ENCODE data around the gene SCRT2.
"Not testable (repeated sequence)": the region's sequence is repeated elsewhere in the genome, so short reads cannot be mapped to it uniquely, and the experiment has no call there.

The SCRT2 gene

GRCh38 chr20:699811-700338 is 24.3 kb upstream of the SCRT2 start:
- no peak for DNase-seq

GRCh38 chr20:699342-699741 is 23.7 kb upstream of the SCRT2 start:
- DNase-seq = no peak

- DNase-seq = no peak
These were observed 22.7 kb upstream of the SCRT2 start for GRCh38 chr20:698276-698675.

GRCh38 chr20:697826-698225 is 22.2 kb upstream of the SCRT2 start:
- no peak for DNase-seq

GRCh38 chr20:695165-695866 is 19.7 kb upstream of the SCRT2 start:
- no peak for DNase-seq

GRCh38 chr20:694496-694895 is 18.9 kb upstream of the SCRT2 start:
- DNase-seq = no peak

- DNase-seq = not testable (repeated sequence)
These were observed 18.2 kb upstream of the SCRT2 start for GRCh38 chr20:693786-694185.

GRCh38 chr20:692044-692443 is 16.4 kb upstream of the SCRT2 start:
- no peak for DNase-seq

- DNase-seq = no peak
These were observed 14.3 kb upstream of the SCRT2 start for GRCh38 chr20:689947-690346.

- DNase-seq = no peak
These were observed 13.7 kb upstream of the SCRT2 start for GRCh38 chr20:689348-689747.

- no peak for DNase-seq
These were observed 13.2 kb upstream of the SCRT2 start for GRCh38 chr20:688809-689212.

- DNase-seq = no peak
These were observed 12.0 kb upstream of the SCRT2 start for GRCh38 chr20:687468-688203.

GRCh38 chr20:684676-685319 is 9.2 kb upstream of the SCRT2 start:
- no peak for DNase-seq

- DNase-seq = no peak
These were observed 6.5 kb upstream of the SCRT2 start for GRCh38 chr20:682123-682522.

- no peak for DNase-seq
These were observed 5.1 kb upstream of the SCRT2 start for GRCh38 chr20:680638-681187.

- DNase-seq = no peak
These were observed 2.4 kb upstream of the SCRT2 start for GRCh38 chr20:677957-678356.

GRCh38 chr20:676967-677366 is 1.4 kb upstream of the SCRT2 start:
- DNase-seq = no peak

- DNase-seq = no peak
These were observed 824 bp upstream of the SCRT2 start for GRCh38 chr20:676315-676937.

GRCh38 chr20:675033-675452 is 559 bp downstream of the SCRT2 start:
- DNase-seq = no peak

GRCh38 chr20:673603-674001 is 2.0 kb downstream of the SCRT2 start:
- DNase-seq = no peak

- no peak for DNase-seq
These were observed 2.5 kb downstream of the SCRT2 start for GRCh38 chr20:672963-673602.

- no peak for DNase-seq
These were observed 4.2 kb downstream of the SCRT2 start for GRCh38 chr20:671252-672030.
